Lower leg skin (tissue), 4 donors: ENCODE data around the gene DLD. TPM values are rescaled to one million over a fixed set of nuclear protein-coding genes. Genes with fewer than 3 reads are reported as not detected.
"Not testable (repeated sequence)": the region's sequence is repeated elsewhere in the genome, so short reads cannot be mapped to it uniquely, and the experiment has no call there.

Experiments used
- DNase-seq, 2 donors: peaks; one replicate each; pipeline ENCODE4 v3.0.0-alpha.2; 2019; ENCODE audit warnings: low spot score in 2 of 2
- H3K4me3 ChIP-seq: fragments of 200-600 bp; sonication (generic); 2 replicates; pipeline ENCODE4 v1.5.1; 2017; ENCODE audit warnings: mild to moderate bottlenecking, low read depth; ENCODE audit not compliant: poor library complexity, severe bottlenecking
- CTCF ChIP-seq, 3 donors: fragments of 450-650 bp; IDR thresholded peaks; one replicate each; pipeline ENCODE4 v1.5.1; 2016; ENCODE audit warnings: antibody characterized with exemption in 3 of 3, mild to moderate bottlenecking in 3 of 3, moderate library complexity in 2 of 3
- POLR2A ChIP-seq, 2 donors: fragments of 450-650 bp; IDR thresholded peaks; one replicate each; pipeline ENCODE4 v1.6.1; 2016 to 2017; ENCODE audit warnings: antibody characterized with exemption in 2 of 2, mild to moderate bottlenecking in 1 of 2, moderate library complexity in 1 of 2
- WGBS, 2 donors: methylation state at CpG; one replicate each; pipeline ENCODE4 v1.1.5; 2018; 5-methylcytosine and 5-hydroxymethylcytosine counted together
- intact Hi-C: fragments of 100-400 bp; cut with DNase I; formaldehyde crosslinking; loops from one replicate; pipeline ENCODE4 v1.15.0; 2023; ENCODE audit warnings: low total_unique reads
- total RNA-seq, 4 donors: library from RNA; depleted of rRNA; stranded (reverse); fragments of >200 nt; gene quantifications; one replicate each; pipeline ENCODE4 v1.1.0, GENCODE V29; 2016

Gene DLD
- total RNA-seq, 4 donors from 2014 or later = 52.2 to 139 (median 69.7) TPM

DNA sequence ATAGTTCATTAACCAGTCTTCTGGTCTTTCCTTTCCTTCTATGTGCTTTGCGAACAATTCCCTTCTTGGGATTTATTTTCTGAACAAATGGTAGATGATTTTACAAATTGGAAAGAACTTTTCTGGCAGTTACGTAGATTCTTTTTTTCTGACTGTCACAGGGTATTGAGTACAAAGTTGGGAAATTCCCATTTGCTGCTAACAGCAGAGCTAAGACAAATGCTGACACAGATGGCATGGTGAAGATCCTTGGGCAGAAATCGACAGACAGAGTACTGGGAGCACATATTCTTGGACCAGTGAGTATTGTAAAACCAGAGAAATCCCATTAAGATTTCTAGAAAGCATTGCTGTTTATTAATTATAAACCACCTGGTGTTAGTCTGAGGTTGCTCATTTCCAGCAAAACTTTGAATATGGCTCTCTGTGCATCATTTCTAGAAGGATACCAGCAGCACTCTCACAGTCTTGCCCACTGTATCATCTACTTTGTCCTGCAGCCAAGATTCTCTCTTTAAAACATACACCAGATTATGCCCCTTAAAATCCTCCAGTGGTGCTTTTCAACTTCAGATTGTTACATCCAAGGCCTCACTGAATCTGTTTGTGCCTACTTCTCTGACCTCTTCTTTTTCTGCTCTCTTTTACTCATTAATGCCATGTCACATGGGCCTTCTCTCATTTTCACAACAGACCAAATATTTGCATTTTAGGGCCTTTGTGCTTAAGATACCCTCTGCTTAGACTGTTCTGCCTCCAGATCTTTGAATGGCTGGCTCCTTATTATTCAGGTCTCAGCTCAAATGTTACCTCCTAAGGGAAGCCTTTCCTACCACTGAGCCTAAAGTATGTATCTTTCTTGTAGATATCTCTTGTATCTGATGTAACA is 27.0 kb downstream of the DLD start:
- intact Hi-C loops = no loop called here
- no peak overlapping the region for H3K4me3 ChIP-seq
- WGBS, 2 donors = 79 to 82% methylated on average over 3 of the region's 3 CpGs
- DNase-seq = no peak
- TF ChIP-seq CTCF (IDR thresholded peaks at IDR 0.05) (no peak), POLR2A (IDR thresholded peaks at IDR 0.05) (no peak)

- WGBS, 2 donors = 96 to 98% methylated on average over 2 of the region's 2 CpGs
- DNase-seq = no peak
- TF ChIP-seq CTCF (IDR thresholded peaks at IDR 0.05) (no peak), POLR2A (IDR thresholded peaks at IDR 0.05) (no peak)
- no peak overlapping the region for H3K4me3 ChIP-seq
- intact Hi-C loops = no loop called here
Observed at GRCh38 chr7:107918948-107919347, 28.0 kb downstream of the DLD start.

DNA sequence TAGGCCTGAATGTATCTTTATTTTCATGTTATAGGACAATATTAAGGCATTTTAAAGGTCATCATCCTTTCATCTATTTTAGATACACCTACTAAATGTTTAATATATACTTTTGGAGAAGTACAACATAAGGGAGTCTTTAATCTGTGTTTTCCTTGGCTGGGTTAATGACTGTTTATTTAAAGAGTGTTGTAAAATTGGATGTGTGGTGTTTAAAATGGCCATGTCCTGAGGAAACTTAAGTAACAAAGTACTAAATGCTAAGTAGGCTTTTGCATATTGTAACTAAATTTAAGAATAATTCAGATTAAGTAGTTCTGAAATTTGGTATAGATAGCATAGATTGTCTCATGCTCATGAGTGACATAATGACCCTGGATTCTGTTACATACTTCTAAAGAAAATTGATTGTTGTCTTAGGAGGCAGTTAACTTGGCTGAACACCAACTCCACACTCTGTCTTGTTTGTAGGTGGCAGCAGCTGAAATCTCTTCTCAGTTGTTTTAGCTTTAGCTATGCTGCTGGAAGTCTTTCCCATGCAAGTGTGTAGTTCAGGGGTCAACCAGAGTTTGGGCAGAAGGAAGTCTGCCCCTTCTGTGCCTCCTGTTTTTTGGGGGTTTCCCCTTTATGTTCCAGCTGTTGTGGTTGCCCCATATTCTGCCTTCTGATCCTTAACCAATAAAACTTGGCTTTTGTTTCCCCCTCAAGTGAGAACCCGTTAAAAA is 29.2 kb downstream of the DLD start:
- no peak for TF ChIP-seq POLR2A (IDR thresholded peaks at IDR 0.05)
- TF ChIP-seq CTCF (IDR thresholded peaks at IDR 0.05) = no peak
- intact Hi-C loops = no loop called here
- H3K4me3 ChIP-seq = no peak overlapping the region
- no peak for DNase-seq
- WGBS, 2 donors = 12 to 19% methylated on average over 1 of the region's 1 CpG

DNA sequence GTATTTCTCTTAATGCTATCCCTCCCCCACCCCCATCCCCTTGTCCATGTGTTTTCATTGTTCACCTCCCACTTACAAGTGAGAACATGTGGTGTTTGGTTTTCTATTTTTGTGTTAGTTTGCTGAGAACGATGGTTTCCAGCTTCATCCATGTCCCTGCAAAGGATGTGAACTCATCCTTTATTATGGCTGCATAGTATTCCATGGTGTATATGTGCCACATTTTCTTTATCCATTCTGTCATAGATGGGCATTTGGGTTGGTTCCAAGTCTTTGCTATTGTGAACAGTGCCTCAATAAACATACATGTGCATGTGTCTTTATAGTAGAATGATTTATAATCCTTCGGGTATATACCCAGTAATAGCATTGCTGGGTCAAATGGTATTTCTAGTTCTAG is 30.8 kb downstream of the DLD start:
- DNase-seq, intact Hi-C loops, H3K4me3 ChIP-seq: not testable (repeated sequence)
- WGBS, 2 donors = 46 to 67% methylated on average over 2 of the region's 2 CpGs

DNA sequence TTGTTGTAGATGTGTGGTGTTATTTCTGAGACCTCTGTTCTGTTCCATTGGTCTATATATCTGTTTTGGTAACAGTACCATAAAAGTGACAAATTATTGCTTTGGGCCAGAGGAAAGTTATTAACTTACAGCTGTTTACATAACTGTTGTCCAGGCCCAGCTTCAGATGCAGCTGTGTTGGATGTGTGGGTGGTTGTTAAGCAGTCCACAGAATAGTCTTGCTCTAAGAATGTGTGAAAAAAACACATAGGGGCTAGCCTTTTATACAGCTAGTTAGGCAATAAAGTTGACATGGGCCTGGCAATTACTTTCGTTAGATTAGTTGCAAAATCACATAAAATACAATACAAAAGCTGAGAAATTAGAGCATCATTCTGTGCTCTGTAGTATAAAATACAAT is 31.9 kb downstream of the DLD start:
- no peak for DNase-seq
- intact Hi-C loops = no loop called here
- TF ChIP-seq POLR2A (IDR thresholded peaks at IDR 0.05) (no peak), CTCF (IDR thresholded peaks at IDR 0.05) (no peak)
- 68 to 83% methylated on average over 1 of the region's 1 CpG for WGBS, 2 donors
- H3K4me3 ChIP-seq = no peak overlapping the region

- no peak for DNase-seq
- no peak overlapping the region for H3K4me3 ChIP-seq
- TF ChIP-seq CTCF (IDR thresholded peaks at IDR 0.05) = no peak
- no peak for TF ChIP-seq POLR2A (IDR thresholded peaks at IDR 0.05)
- intact Hi-C loops = no loop called here
- 54 to 65% methylated on average over 5 of the region's 5 CpGs for WGBS, 2 donors
Observed at GRCh38 chr7:107924841-107925504, 34.0 kb downstream of the DLD start.
